HCT116 (cell line): ENCODE data around the gene TSPAN15. TPM values are rescaled to one million over a fixed set of nuclear protein-coding genes. Genes with fewer than 3 reads are reported as not detected.
"Not testable (repeated sequence)": the region's sequence is repeated elsewhere in the genome, so short reads cannot be mapped to it uniquely, and the experiment has no call there.

Experiments
- ATAC-seq: fragments of 200-7000 bp; cut with Tn5 transposase; 2 replicates; pipeline ENCODE4 v1.9.1; 2020; ENCODE audit warnings: mild to moderate bottlenecking, moderate library complexity
- BruUV-seq: library from RNA; stranded (reverse); fragments of 400-500 nt; replicated peaks from 2 replicates; lab custom pipeline; 2021; lab: Mats Ljungman, UMichigan
- CTCF ChIA-PET: fragments of 300-600 bp; sonication (Branson Sonifier 250); formaldehyde crosslinking; loops from one replicate; lab custom pipeline; 2021; ENCODE audit warnings: antibody characterized with exemption; lab: Charles Lee
- POLR2A ChIA-PET: fragments of 300-600, 350-600 bp; sonication (Branson Sonifier 250); formaldehyde crosslinking; loops from one replicate; lab custom pipeline; 2021; ENCODE audit warnings: antibody characterized with exemption; lab: Charles Lee
- RAD21 ChIA-PET, 2 experiments: fragments of 300-600 bp; sonication (Branson Sonifier 250); formaldehyde crosslinking; loops; one replicate each; lab custom pipeline; 2023; ENCODE audit warnings: low total read pairs in 2 of 2; ENCODE audit not compliant: uncharacterized antibody in 2 of 2, unreplicated experiment in 2 of 2, low non-redundant PET in 1 of 2; lab: Charles Lee
- DNase-seq: peaks from one replicate; pipeline ENCODE4 v3.0.0-alpha.2; 2010; ENCODE audit warnings: low read depth, low spot score
- H2AFZ ChIP-seq: fragments of 200-600 bp; shearing (Covaris generic), sonication (generic); 2 replicates; pipeline ENCODE4 v1.6.1; 2017; ENCODE audit warnings: low read depth, mixed run types, mixed read lengths, antibody characterized with exemption, low read length; ENCODE audit not compliant: poor library complexity, severe bottlenecking
- H3K27ac ChIP-seq: 2 replicates; pipeline ENCODE4 v1.5.1; 2012; ENCODE audit warnings: low read depth, low read length
- H3K27me3 ChIP-seq: fragments of 200-600 bp; sonication (generic); 2 replicates; pipeline ENCODE4 v1.6.1; 2016; ENCODE audit warnings: mixed run types, low read length, mixed read lengths; ENCODE audit not compliant: insufficient read depth
- H3K36me3 ChIP-seq, 2 experiments: fragments of 200-500 bp in 1 of 2; fragments of 200-600 bp in 1 of 2; sonication (Bioruptor generic) in 1 of 2; sonication (generic) in 1 of 2; 2 replicates each; pipeline versions ENCODE4 v1.5.1 to v1.6.1; 2014 to 2016; ENCODE audit warnings: low read length in 2 of 2, inconsistent platforms in 1 of 2, mixed read lengths in 1 of 2, mixed run types in 1 of 2; ENCODE audit not compliant: insufficient read depth in 2 of 2, control insufficient read depth in 1 of 2
- H3K4me1 ChIP-seq, 2 experiments: fragments of 200-600 bp in 1 of 2; sonication (generic) in 1 of 2; 2 replicates each; pipeline versions ENCODE4 v1.5.1 to v1.6.1; 2012 to 2017; ENCODE audit warnings: low read length in 2 of 2, inconsistent platforms in 1 of 2, mild to moderate bottlenecking in 1 of 2, mixed read lengths in 1 of 2, mixed run types in 1 of 2, moderate library complexity in 1 of 2; ENCODE audit not compliant: insufficient read depth in 2 of 2, control insufficient read depth in 1 of 2
- H3K4me2 ChIP-seq: fragments of 200-600 bp; sonication (generic); 2 replicates; pipeline ENCODE4 v1.6.1; 2017; ENCODE audit warnings: mixed run types, low read length, mixed read lengths
- H3K4me3 ChIP-seq, 2 experiments: fragments of 200-600 bp in 1 of 2; sonication (generic) in 1 of 2; replicated peaks in 1 of 2; 2 replicates each; pipeline ENCODE4 v1.5.1; 2011 to 2016; ENCODE audit warnings: low read length in 2 of 2, control low read depth in 1 of 2, low read depth in 1 of 2, mild to moderate bottlenecking in 1 of 2, mixed read lengths in 1 of 2, mixed run types in 1 of 2
- H3K79me2 ChIP-seq: fragments of 200-600 bp; sonication (generic); 2 replicates; pipeline ENCODE4 v1.6.1; 2017; ENCODE audit warnings: mild to moderate bottlenecking, mixed run types, low read length, moderate library complexity, mixed read lengths; ENCODE audit not compliant: insufficient read depth
- H3K9ac ChIP-seq: fragments of 200-600 bp; sonication (generic); 2 replicates; pipeline ENCODE4 v1.6.1; 2016; ENCODE audit warnings: low read length, mixed read lengths
- H3K9me2 ChIP-seq: fragments of 200-600 bp; sonication (generic), shearing (Covaris generic); 2 replicates; pipeline ENCODE4 v1.6.1; 2017; ENCODE audit warnings: mixed run types, mild to moderate bottlenecking, moderate library complexity; ENCODE audit not compliant: insufficient read depth
- H3K9me3 ChIP-seq, 2 experiments: fragments of 200-500 bp in 1 of 2; fragments of 200-600 bp in 1 of 2; sonication (Bioruptor generic) in 1 of 2; sonication (generic) in 1 of 2; 2 replicates each; pipeline ENCODE4 v1.6.1; 2014 to 2017; ENCODE audit warnings: low read length in 2 of 2, mixed read lengths in 2 of 2, inconsistent platforms in 1 of 2, low read depth in 1 of 2, mild to moderate bottlenecking in 1 of 2, mixed run types in 1 of 2, moderate library complexity in 1 of 2; ENCODE audit not compliant: control insufficient read depth in 1 of 2, insufficient read depth in 1 of 2
- H4K20me1 ChIP-seq: fragments of 200-600 bp; sonication (generic), shearing (Covaris generic); 2 replicates; pipeline ENCODE4 v1.6.1; 2017; ENCODE audit warnings: mixed run types, mild to moderate bottlenecking, moderate library complexity; ENCODE audit not compliant: insufficient read depth
- CBX3 ChIP-seq: IDR thresholded peaks from 2 replicates; pipeline ENCODE4 v1.6.1; 2012; ENCODE audit warnings: low read depth
- CEBPB ChIP-seq: IDR thresholded peaks from 2 replicates; pipeline ENCODE4 v1.6.1; 2012; ENCODE audit warnings: low read depth
- EGR1 ChIP-seq: IDR thresholded peaks from 2 replicates; pipeline ENCODE4 v1.6.1; 2012; ENCODE audit warnings: low read depth
- ELF1 ChIP-seq: IDR thresholded peaks from 2 replicates; pipeline ENCODE4 v1.6.1; 2012; ENCODE audit warnings: low read depth, borderline replicate concordance
- EZH2 ChIP-seq: fragments of 200-600 bp; sonication (generic); IDR thresholded peaks from 2 replicates; pipeline ENCODE4 v1.6.1; 2017; ENCODE audit warnings: antibody characterized with exemption, mixed run types
- EZH2phosphoT487 ChIP-seq: fragments of 200-600 bp; IDR thresholded peaks from 2 replicates; pipeline ENCODE4 v1.6.1; 2018; ENCODE audit warnings: antibody characterized with exemption, borderline replicate concordance
- FOSL1 ChIP-seq: IDR thresholded peaks from 2 replicates; pipeline ENCODE4 v1.6.1; 2012; ENCODE audit warnings: low read depth
- JUND ChIP-seq: IDR thresholded peaks from 2 replicates; pipeline ENCODE4 v1.6.1; 2012
- POLR2A ChIP-seq: IDR thresholded peaks from 2 replicates; pipeline ENCODE4 v1.7.0; 2011; ENCODE audit warnings: borderline replicate concordance; ENCODE audit not compliant: insufficient read depth, insufficient read length; ENCODE audit errors: extremely low read depth
- POLR2AphosphoS5 ChIP-seq: IDR thresholded peaks from 2 replicates; pipeline ENCODE4 v1.6.1; 2011; ENCODE audit warnings: mild to moderate bottlenecking, low read depth, low read length, moderate library complexity
- SIN3A ChIP-seq: IDR thresholded peaks from 2 replicates; pipeline ENCODE4 v1.6.1; 2012; ENCODE audit warnings: low read depth
- SRF ChIP-seq: IDR thresholded peaks from 2 replicates; pipeline ENCODE4 v1.6.1; 2012; ENCODE audit warnings: low read depth
- ZFX ChIP-seq: fragments of 450-650 bp; IDR thresholded peaks from 2 replicates; pipeline ENCODE4 v1.6.1; 2017
- ZNF274 ChIP-seq: fragments of 200-500 bp; sonication (Bioruptor generic); IDR thresholded peaks from 2 replicates; pipeline ENCODE4 v1.6.1; 2014; ENCODE audit warnings: mild to moderate bottlenecking, low read depth, low read length, inconsistent platforms
- intact Hi-C: fragments of 100-400 bp; cut with micrococcal nuclease; formaldehyde crosslinking; loops from 2 replicates; pipeline ENCODE4 v1.10.0; 2022
- total RNA-seq: library from RNA; stranded (reverse); gene quantifications from one replicate; pipeline ENCODE4 v1.2.1, GENCODE V29; 2021; ENCODE audit not compliant: unreplicated experiment
- TF ChIP-seq, protein P1 (sequence below): IDR thresholded peaks from 2 replicates; pipeline ENCODE4 v1.6.1; 2012
- TF ChIP-seq, protein P2 (sequence below): IDR thresholded peaks from 2 replicates; pipeline ENCODE4 v1.6.1; 2011; ENCODE audit warnings: mild to moderate bottlenecking, low read length, moderate library complexity; ENCODE audit not compliant: insufficient replicate concordance; ENCODE audit errors: extremely low read depth
- TF ChIP-seq, protein P3 (sequence below): IDR thresholded peaks from 2 replicates; pipeline ENCODE4 v1.6.1; 2012

Gene TSPAN15
- total RNA-seq, 1 experiment from 2014 or later: 16.0 TPM

GRCh38 chr10:69533658-69534057, 82.4 kb downstream of the TSPAN15 start:
- Histone ChIP-seq H3K4me2 (no peak overlapping the region), H3K79me2 (no peaks in the 10 kb centered on the region), H3K36me3 (no peaks in the 10 kb centered on the region), H3K4me3 (no peak overlapping the region), H3K9ac (no peak overlapping the region), H3K4me1 (no peaks in the 10 kb centered on the region), H3K27me3 (no peaks in the 10 kb centered on the region), H3K9me2 (no peaks in the 10 kb centered on the region), H2AFZ (no peak overlapping the region), H4K20me1 (no peaks in the 10 kb centered on the region), H3K27ac (no peak overlapping the region), H3K9me3 (no peaks in the 10 kb centered on the region)
- intact Hi-C loops: no loop called here
- CTCF ChIA-PET: interaction anchor here (1.2 kb wide), 1 partner anchor 18 kb away, joined by 5 read pairs; no protein-coding TSS in a partner anchor
- DNase-seq (no peak), ATAC-seq (no peak)
- no TSS peak for BruUV-seq
- TF ChIP-seq, protein P1, sequence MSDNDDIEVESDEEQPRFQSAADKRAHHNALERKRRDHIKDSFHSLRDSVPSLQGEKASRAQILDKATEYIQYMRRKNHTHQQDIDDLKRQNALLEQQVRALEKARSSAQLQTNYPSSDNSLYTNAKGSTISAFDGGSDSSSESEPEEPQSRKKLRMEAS: no peak
- no peak for TF ChIP-seq CEBPB
- no peak for TF ChIP-seq SRF
- no peak for TF ChIP-seq ZNF274
- no peak for TF ChIP-seq EZH2phosphoT487
- no peak for TF ChIP-seq POLR2AphosphoS5
- no peak for TF ChIP-seq POLR2A
- no peak for TF ChIP-seq EZH2
- TF ChIP-seq ZFX: no peak
- no peak for TF ChIP-seq JUND
- no peak for TF ChIP-seq ELF1
- TF ChIP-seq SIN3A: no peak
- TF ChIP-seq, protein P2, sequence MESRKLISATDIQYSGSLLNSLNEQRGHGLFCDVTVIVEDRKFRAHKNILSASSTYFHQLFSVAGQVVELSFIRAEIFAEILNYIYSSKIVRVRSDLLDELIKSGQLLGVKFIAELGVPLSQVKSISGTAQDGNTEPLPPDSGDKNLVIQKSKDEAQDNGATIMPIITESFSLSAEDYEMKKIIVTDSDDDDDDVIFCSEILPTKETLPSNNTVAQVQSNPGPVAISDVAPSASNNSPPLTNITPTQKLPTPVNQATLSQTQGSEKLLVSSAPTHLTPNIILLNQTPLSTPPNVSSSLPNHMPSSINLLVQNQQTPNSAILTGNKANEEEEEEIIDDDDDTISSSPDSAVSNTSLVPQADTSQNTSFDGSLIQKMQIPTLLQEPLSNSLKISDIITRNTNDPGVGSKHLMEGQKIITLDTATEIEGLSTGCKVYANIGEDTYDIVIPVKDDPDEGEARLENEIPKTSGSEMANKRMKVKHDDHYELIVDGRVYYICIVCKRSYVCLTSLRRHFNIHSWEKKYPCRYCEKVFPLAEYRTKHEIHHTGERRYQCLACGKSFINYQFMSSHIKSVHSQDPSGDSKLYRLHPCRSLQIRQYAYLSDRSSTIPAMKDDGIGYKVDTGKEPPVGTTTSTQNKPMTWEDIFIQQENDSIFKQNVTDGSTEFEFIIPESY: no peak
- TF ChIP-seq FOSL1: no peak
- no peak for TF ChIP-seq CBX3
- no peak for TF ChIP-seq EGR1
- TF ChIP-seq, protein P3, sequence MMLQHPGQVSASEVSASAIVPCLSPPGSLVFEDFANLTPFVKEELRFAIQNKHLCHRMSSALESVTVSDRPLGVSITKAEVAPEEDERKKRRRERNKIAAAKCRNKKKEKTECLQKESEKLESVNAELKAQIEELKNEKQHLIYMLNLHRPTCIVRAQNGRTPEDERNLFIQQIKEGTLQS: no peak
- RAD21 ChIA-PET: no interaction called here
- POLR2A ChIA-PET: no interaction called here

DNA sequence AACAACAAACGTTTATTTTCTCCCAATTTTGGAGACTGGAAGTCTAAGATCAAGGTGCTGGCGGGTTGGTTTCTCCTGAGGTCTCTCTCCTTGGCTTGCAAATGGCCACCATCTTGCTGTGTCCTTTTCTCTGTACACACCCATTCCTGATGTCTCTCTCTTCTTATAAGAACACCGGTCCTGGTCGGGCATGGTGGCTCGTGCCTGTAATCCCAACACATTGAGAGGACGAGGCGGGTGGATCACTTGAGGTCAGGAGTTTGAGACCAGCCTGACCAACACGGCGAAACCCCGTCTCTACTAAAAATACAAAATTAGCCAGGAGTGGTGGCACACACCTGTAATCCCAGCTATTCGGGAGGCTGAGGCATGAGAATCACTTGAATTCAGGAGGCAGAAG, 85.3 kb downstream of the TSPAN15 start:
- H3K27ac ChIP-seq, H2AFZ ChIP-seq, ATAC-seq, BruUV-seq, H3K9ac ChIP-seq, CTCF ChIA-PET, H3K79me2 ChIP-seq, H3K9me2 ChIP-seq, H4K20me1 ChIP-seq, H3K9me3 ChIP-seq, intact Hi-C loops, RAD21 ChIA-PET, H3K27me3 ChIP-seq, H3K4me3 ChIP-seq, DNase-seq, H3K36me3 ChIP-seq, POLR2A ChIA-PET, H3K4me2 ChIP-seq, H3K4me1 ChIP-seq: not testable (repeated sequence)
